IPS DF 6.9 (cell line): ENCODE results near the gene LILRA6.
"Not testable (repeated sequence)": the region's sequence is repeated elsewhere in the genome, so short reads cannot be mapped to it uniquely, and the experiment has no call there.

ENCODE experiments used
- DNase-seq: peaks from one replicate; pipeline ENCODE4 v3.0.0-alpha.2; 2013; ENCODE audit warnings: low read depth, low spot score
- H3K27ac ChIP-seq: one replicate; pipeline ENCODE4 v1.5.1; 2013; ENCODE audit warnings: low read length, control low read depth
- H3K27me3 ChIP-seq: 2 replicates; pipeline ENCODE4 v1.6.1; 2013; ENCODE audit warnings: mild to moderate bottlenecking, low read length; ENCODE audit not compliant: control insufficient read depth, insufficient read depth
- H3K36me3 ChIP-seq: 2 replicates; pipeline ENCODE4 v1.6.1; 2013; ENCODE audit warnings: low read length; ENCODE audit not compliant: control insufficient read depth, insufficient read depth
- H3K4me1 ChIP-seq: 2 replicates; pipeline ENCODE4 v1.6.1; 2013; ENCODE audit warnings: low read length; ENCODE audit not compliant: control insufficient read depth, insufficient read depth
- H3K4me3 ChIP-seq: 2 replicates; pipeline ENCODE4 v1.5.1; 2013; ENCODE audit warnings: mild to moderate bottlenecking, low read length
- H3K9me3 ChIP-seq: 2 replicates; pipeline ENCODE4 v1.6.1; 2013; ENCODE audit warnings: low read length, inconsistent platforms; ENCODE audit not compliant: control insufficient read depth, insufficient read depth
- WGBS: extraction: QIAGEN DNeasy Blood & Tissue Kit; methylation state at CpG from one replicate; pipeline ENCODE4 v1.1.7; 2013; ENCODE audit warnings: mixed read lengths, missing lambda C conversion rate; ENCODE audit not compliant: insufficient read length, insufficient coverage; 5-methylcytosine and 5-hydroxymethylcytosine counted together

LILRA6 gene

GRCh38 chr19:54196536-54196935 lies 46.1 kb downstream of the LILRA6 start:
- Histone ChIP-seq H3K4me1 (no peaks in the 10 kb centered on the region), H3K9me3 (no peaks in the 10 kb centered on the region), H3K4me3 (no peak overlapping the region), H3K27me3 (no peaks in the 10 kb centered on the region), H3K27ac (no peak overlapping the region), H3K36me3 (peaks cover 6% of the 10 kb centered on the region; the same call in 1 of the 2 replicates)
- no CpG with 5 or more reads among the region's 7 CpGs for WGBS
- no peak for DNase-seq

GRCh38 chr19:54194463-54194862 lies 48.1 kb downstream of the LILRA6 start:
- not testable (repeated sequence) for H3K4me3 ChIP-seq, DNase-seq, H3K27ac ChIP-seq, H3K36me3 ChIP-seq, H3K9me3 ChIP-seq, H3K4me1 ChIP-seq, H3K27me3 ChIP-seq
- no CpG with 5 or more reads among the region's 12 CpGs for WGBS

GRCh38 chr19:54193011-54193410 lies 49.6 kb downstream of the LILRA6 start:
- Histone ChIP-seq H3K27ac (no peak overlapping the region), H3K36me3 (peaks cover 4% of the 10 kb centered on the region; the same call in 1 of the 2 replicates), H3K9me3 (no peaks in the 10 kb centered on the region), H3K4me3 (no peak overlapping the region), H3K4me1 (no peaks in the 10 kb centered on the region), H3K27me3 (no peaks in the 10 kb centered on the region)
- no CpG with 5 or more reads among the region's 11 CpGs for WGBS
- no peak for DNase-seq

DNA sequence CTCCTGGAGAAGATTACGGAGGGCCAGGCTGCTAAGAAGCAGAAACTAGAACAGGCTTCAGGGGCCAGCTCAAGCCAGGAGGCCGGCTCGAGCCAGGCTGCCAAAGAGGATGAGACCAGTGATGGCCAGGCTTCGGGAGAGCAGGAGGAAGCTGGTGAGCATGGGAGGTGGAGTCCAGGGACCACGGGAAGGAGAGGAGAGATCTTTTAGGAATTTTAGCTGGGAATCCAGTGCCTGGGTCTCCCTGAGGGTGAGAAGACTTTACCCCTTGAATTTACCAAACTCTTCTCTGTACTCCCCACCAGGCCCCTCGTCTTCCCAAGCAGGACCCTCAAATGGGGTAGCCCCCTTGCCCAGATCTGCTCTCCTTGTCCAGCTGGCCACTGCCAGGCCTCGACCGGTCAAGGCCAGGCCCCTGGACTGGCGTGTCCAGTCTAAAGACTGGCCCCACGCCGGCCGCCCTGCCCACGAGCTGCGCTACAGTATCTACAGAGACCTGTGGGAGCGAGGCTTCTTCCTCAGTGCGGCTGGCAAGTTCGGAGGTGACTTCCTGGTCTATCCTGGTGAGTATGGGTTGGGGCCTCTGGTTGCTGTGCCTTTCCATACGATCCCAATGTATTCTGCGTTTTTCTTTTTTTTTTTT lies 50.7 kb downstream of the LILRA6 start:
- Histone ChIP-seq H3K36me3 (peaks cover 5% of the 10 kb centered on the region), H3K27me3 (no peaks in the 10 kb centered on the region), H3K27ac (no peak overlapping the region), H3K4me3 (peak overlapping the region; percentile 74; the same call in 1 of the 2 replicates), H3K9me3 (no peaks in the 10 kb centered on the region), H3K4me1 (no peaks in the 10 kb centered on the region)
- WGBS, result no CpG with 5 or more reads among the region's 19 CpGs
- DNase-seq, result no peak

- no peak for DNase-seq
- Histone ChIP-seq H3K27me3 (no peaks in the 10 kb centered on the region), H3K9me3 (no peaks in the 10 kb centered on the region), H3K4me3 (peak within 1 kb of the TSS; percentile 74), H3K27ac (no peak within 1 kb of the TSS), H3K36me3 (peaks cover 7% of the 10 kb centered on the region), H3K4me1 (no peaks in the 10 kb centered on the region)
- WGBS, result no CpG with 5 or more reads among the region's 77 CpGs
These were observed 51.4 kb downstream of the LILRA6 start, which contains the start of gene TSEN34 for GRCh38 chr19:54191011-54191810. Gene TSEN34 (plus strand): TSS chr19:54191308. CDS start chr19:54191365, 57 bp downstream.

- Histone ChIP-seq H3K9me3 (no peaks in the 10 kb centered on the region), H3K27me3 (no peaks in the 10 kb centered on the region), H3K36me3 (peaks cover 7% of the 10 kb centered on the region), H3K4me3 (peak overlapping the region; percentile 74), H3K27ac (no peak overlapping the region), H3K4me1 (no peaks in the 10 kb centered on the region)
- WGBS, result no CpG with 5 or more reads among the region's 56 CpGs
- DNase-seq, result peak; percentile 96
These were observed 52.0 kb downstream of the LILRA6 start for GRCh38 chr19:54190503-54191010.

DNA sequence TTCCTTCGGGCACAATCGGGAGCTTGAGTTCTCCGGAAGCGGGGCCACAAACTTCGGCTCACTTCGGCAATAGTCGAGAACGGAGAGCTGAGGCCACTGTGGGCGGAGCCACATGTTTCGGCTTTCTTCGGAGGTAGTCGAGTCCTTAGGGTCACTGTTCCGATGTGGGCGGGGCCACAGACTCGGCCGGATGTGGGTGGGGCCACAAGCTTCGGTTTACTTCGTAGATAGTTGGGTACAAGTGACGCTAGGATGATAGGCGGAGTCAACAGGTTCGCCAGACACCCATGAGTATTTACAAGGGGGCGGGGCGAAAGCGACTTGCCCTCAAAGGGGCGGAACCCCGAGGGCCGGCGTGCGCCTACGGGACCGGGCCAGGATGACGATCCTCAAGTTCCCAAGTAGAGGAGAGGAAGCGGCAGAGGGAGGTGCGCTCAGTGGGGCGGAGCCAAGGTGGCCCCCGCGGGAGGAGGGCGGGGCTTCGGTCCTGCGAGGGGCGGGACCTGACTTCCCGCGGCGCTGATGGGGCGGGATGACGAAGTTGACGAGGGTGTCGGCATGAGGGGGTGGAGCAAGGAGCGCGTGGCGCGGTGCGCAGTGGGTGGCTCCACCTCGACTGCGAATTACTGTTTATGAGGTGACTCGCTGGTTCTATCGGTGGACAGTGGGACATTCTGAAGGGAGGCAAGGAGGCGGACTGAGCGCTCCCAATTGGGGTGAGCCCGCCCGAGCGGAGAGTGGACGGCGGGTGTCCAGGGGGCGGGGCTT lies 52.7 kb downstream of the LILRA6 start:
- Histone ChIP-seq H3K4me1 (no peaks in the 10 kb centered on the region), H3K36me3 (peaks cover 7% of the 10 kb centered on the region), H3K27me3 (no peaks in the 10 kb centered on the region), H3K27ac (no peak overlapping the region), H3K9me3 (no peaks in the 10 kb centered on the region), H3K4me3 (peak overlapping the region; percentile 68; the same call in 1 of the 2 replicates)
- no CpG with 5 or more reads among the region's 65 CpGs for WGBS
- peak; percentile 100 for DNase-seq

DNA sequence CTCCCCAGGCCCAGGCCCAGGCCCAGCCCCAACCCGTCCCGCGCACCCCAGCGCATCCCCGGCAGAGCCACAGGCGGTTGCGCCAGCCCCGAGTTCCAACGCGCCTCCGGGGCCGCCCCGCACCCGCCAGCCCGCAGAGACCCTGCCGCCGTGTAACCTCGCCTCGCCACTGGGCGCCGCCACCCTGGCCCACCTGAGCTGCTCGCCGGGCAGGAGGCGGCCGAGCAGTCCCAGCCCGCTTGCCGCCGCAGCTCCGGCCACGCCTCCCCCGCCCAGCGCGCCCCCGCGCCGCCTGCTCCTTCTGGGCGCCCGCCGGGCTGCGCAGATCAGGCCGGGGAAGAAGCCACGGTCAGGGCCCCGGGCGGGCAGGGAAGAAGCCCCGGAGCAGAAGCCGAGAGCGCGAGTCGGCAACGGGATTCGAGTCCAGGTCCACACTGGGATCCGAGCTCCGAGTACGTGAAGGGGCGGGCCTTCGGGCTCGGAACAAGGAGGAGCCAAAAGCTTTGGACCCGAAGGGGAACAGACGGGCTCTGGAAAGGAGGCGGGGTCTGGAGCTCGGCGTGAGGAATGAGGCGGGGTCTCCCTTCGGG lies 53.4 kb downstream of the LILRA6 start, which contains the start of gene MBOAT7:
Gene MBOAT7, minus strand, starts transcription at position 436 of the 590 bp plus-strand sequence. CDS start 1,072 bp downstream, outside the sequence.
- no CpG with 5 or more reads among the region's 64 CpGs for WGBS
- Histone ChIP-seq H3K36me3 (peaks cover 7% of the 10 kb centered on the region), H3K27ac (no peak within 1 kb of the TSS), H3K9me3 (no peaks in the 10 kb centered on the region), H3K4me3 (peak within 1 kb of the TSS; percentile 68), H3K4me1 (no peaks in the 10 kb centered on the region), H3K27me3 (no peaks in the 10 kb centered on the region)
- DNase-seq, result no peak

DNA sequence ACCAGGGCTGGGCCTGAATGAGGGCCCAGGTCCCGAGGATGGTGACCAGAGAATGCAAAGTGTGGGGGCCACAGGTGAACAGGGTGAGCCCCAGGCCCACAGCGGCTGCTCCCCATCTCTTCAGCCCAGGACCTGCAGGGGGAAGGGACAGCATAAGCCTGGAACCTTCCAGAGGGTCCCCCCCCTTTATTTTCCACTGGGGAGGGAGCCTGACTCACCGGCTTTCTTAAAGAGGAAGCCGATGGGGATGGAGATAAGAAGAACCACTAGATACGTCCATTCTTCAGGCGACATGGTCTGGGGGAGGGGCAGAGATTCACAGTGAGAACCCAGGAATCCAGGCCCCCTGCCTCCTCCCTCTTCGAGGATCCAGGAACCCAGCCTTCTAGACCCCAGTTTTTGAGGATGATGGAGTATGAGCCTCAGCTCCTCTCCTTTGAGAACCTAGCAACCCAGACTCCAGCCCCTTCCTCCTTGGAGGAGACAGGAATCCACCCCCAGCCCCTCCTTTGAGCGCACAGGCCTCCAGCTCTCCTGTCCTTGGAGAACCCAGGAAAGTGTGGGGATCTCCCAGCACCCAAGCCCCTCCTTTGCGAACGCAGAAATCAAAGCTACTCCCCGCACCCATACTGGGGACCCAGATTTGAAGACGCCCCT lies 54.2 kb downstream of the LILRA6 start:
- no peak overlapping the region for H3K27ac ChIP-seq
- H3K27me3 ChIP-seq, result no peaks in the 10 kb centered on the region
- DNase-seq, result no peak
- H3K4me1 ChIP-seq, result no peaks in the 10 kb centered on the region
- no CpG with 5 or more reads among the region's 12 CpGs for WGBS
- H3K9me3 ChIP-seq, result no peaks in the 10 kb centered on the region
- H3K4me3 ChIP-seq, result peak overlapping the region; percentile 59; the same call in 1 of the 2 replicates
- peaks cover 10% of the 10 kb centered on the region for H3K36me3 ChIP-seq
